HG02642 (cell line): ENCODE measurements around the gene PSEN1.

Experiments used
- ATAC-seq: cut with Tn5 transposase; IDR thresholded peaks from one replicate; pipeline ENCODE4 v1.9.1; 2021; ENCODE audit warnings: mild to moderate bottlenecking; ENCODE audit not compliant: unreplicated experiment, poor library complexity

Gene PSEN1

GRCh38 chr14:73211251-73212040 lies 75.1 kb downstream of the PSEN1 start:
- ATAC-seq, result no peak

GRCh38 chr14:73216030-73216429 lies 79.7 kb downstream of the PSEN1 start:
- no peak for ATAC-seq

DNA sequence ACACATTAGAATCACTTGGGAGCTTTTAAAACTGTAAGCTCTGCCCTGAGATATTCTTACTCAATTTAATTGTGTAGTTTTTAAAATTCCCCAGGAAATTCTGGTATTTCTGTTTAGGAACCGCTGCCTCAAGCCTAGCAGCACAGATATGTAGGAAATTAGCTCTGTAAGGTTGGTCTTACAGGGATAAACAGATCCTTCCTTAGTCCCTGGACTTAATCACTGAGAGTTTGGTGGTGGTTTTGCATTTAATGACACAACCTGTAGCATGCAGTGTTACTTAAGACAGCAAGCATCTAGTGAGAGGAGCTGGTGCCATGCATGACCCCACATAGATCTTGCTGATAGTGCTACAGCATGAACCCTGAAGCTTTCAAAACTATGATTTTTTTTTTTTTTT lies 81.1 kb downstream of the PSEN1 start:
- ATAC-seq, result no peak

- ATAC-seq, result no peak
Measured at GRCh38 chr14:73220061-73220460, 83.8 kb downstream of the PSEN1 start.

- no peak for ATAC-seq
Measured at GRCh38 chr14:73220634-73221033, 84.3 kb downstream of the PSEN1 start.

- ATAC-seq, result no peak
Measured at GRCh38 chr14:73221945-73222344, 85.6 kb downstream of the PSEN1 start.

DNA sequence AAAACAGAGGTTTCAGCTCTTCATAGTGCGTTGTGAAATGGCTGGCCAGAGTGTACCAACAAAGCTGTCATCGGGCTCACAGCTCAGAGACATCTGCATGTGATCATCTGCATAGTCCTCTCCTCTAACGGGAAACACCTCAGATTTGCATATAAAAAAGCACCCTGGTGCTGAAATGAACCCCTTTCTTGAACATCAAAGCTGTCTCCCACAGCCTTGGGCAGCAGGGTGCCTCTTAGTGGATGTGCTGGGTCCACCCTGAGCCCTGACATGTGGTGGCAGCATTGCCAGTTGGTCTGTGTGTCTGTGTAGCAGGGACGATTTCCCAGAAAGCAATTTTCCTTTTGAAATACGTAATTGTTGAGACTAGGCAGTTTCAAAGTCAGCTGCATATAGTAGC lies 86.7 kb downstream of the PSEN1 start:
- ATAC-seq, result peak; percentile 64

- ATAC-seq, result no peak
Measured at GRCh38 chr14:73225496-73225895, 89.2 kb downstream of the PSEN1 start.

GRCh38 chr14:73227812-73228781 lies 91.8 kb downstream of the PSEN1 start:
- no peak for ATAC-seq

GRCh38 chr14:73230051-73230450 lies 93.7 kb downstream of the PSEN1 start:
- ATAC-seq, result no peak

GRCh38 chr14:73231981-73232851 lies 95.9 kb downstream of the PSEN1 start:
- ATAC-seq, result no peak

- ATAC-seq, result no peak
Measured at GRCh38 chr14:73232984-73233383, 96.7 kb downstream of the PSEN1 start.

- ATAC-seq, result no peak
Measured at GRCh38 chr14:73233564-73233963, 97.3 kb downstream of the PSEN1 start.

GRCh38 chr14:73234029-73234428 lies 97.7 kb downstream of the PSEN1 start:
- ATAC-seq, result no peak

DNA sequence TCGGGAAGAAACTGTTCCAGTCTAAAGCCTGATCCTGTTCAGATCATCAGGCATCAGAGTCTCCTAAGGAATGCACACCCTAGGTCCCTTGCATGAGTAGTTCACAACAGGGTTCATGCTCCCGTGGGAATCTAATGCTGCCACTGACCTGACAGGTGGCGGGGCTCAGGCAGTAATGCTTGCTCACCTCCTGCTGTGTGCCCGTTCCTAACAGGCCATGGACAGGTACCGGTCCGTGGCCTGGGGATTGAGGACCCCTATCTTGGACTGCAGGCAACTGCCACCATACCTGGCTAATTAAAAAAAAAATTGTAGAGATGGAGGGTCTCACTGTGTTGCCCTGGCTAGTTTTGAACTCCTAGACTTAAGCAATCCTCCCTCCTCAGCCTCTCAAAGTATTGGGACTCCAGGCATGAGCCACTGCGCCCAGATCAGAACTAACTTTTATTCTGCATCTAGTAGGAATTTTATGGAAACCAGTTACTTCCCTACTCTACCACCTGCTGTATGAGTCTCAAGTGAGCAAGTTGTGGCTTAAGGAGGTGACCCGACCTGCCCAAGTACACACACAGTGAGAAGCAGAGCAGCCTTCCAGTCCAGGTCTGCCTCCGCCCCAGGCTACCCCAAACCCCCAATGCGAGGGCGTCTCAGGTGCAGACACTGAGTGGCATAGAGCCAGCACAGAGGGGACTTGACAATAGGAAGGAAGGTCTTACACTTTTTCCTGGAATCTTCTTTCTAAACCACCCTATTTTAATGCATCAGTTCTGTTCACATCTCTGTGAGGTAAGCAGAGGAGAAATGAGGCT lies 98.5 kb downstream of the PSEN1 start:
- no peak for ATAC-seq

DNA sequence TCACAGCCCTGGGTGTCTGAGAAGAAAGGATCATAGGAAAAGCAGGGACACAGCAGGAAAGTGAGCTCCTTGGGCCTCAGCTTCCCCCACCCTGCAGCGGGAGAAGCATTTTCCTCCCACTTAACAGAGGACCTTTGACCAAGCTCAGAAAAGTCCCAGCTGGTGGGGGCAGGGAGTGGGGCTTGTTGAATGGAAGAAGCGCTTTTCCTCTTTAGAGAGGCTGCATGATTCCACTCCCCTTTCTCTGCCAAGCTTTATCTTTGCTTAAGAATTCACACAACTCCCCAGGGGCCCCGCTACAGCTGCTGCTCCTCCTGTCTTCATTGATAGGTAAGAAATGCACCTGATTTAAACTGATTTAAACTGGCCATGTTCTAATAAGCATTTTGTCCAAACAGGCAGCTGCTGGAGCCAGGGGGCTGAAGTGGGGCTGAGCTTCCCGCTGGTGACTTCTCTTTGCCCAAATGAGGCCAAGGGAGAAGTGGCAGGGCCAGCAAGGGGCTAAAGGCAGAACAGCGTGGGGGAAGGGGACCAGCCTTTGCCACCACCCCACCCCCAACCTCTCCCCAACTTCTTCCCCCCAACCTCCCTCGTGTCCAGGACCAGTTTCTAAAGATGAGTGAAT lies 99.3 kb downstream of the PSEN1 start:
- no peak for ATAC-seq

DNA sequence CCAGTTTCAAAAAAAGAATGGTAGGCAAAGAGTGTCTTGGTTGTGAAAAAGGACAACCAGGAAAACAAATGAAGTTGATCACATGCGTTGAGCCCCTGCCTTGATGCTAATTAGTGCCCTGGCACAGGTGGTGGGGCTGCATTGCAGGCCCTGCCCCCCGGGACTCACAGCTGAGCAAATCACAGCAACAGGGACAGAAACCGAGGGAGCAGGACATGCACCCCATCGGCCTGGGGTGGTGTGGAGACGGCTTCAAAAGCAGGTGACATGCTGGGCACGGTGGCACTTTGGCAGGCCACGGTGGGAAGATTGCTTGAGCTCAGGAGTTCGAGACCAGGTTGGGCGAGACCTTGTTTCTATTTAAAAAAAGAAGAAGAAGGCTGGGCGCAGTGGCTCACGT lies 99.8 kb downstream of the PSEN1 start:
- ATAC-seq, result no peak

GRCh38 chr14:73236752-73237218 lies 100.5 kb downstream of the PSEN1 start:
- no peak for ATAC-seq

DNA sequence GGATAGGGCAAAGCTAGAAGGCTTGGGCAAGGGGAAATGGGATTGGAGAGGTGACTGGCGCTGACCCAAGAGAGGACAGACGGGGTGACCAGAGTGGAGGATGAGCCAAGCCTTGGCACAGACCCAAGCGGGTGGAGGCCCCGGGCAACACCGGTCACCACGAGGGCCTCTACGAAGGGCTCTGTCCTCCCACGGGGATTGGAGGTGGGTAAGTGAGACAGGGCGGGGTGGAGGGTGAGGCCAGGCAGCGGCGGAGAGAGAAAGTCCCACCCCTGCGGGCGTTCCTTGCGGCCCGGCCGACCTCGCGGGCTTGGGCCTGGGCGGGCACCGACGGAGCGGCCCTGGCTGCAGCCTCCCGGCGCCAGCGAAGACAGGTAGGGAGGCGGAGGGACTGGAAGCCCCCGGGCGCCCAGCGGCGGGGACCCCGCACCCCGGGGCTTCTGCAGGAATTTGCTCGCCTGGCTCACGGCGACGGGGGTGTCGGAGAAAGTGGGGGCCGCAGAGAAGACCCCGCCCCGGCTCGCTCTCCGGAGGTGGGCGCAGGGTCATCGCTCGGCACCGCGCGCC lies 101.0 kb downstream of the PSEN1 start, which contains the start of gene PAPLN:
PAPLN (plus strand) TSS at position 288 of the 567 bp plus-strand sequence. CDS start 2,273 bp downstream, outside the sequence.
- no peak for ATAC-seq
